ENCODE measurements around the gene RAE1.

Gene RAE1

GRCh38 chr20:57413986-57414385 is 62.9 kb downstream of the RAE1 start:
- Histone ChIP-seq H2BK120ac (ENCODE audit: insufficient read depth, low read length, poor library complexity) (no peak overlapping the region), H3K4me2 (ENCODE audit: low read length) (no peak overlapping the region), H2AFZ (ENCODE audit: insufficient read depth, low read length, poor library complexity) (no peak overlapping the region), H4K12ac (ENCODE audit: low read depth, low read length) (no peak overlapping the region), H3K79me2 (ENCODE audit: control insufficient read depth, insufficient read depth, low read length, poor library complexity) (no peaks in the 10 kb centered on the region), H3K4me1 (ENCODE audit: control insufficient read depth in 1 of 2, insufficient read depth in 2 of 2, low read length in 2 of 2) (peaks cover 7 to 17% of the 10 kb centered on the region in 2 experiments), H3K36me3 (ENCODE audit: control insufficient read depth in 1 of 2, insufficient read depth in 2 of 2, low read length in 2 of 2) (peaks cover 5% of the 10 kb centered on the region in 2 experiments), H3K9ac (ENCODE audit: low read length) (no peak overlapping the region), H4K8ac (ENCODE audit: low read depth, low read length) (no peak overlapping the region), H3K14ac (ENCODE audit: low read length) (no peak overlapping the region), H3K4me3 (ENCODE audit: low read depth, low read length) (no peak overlapping the region), H2AK5ac (ENCODE audit: low read length) (no peak overlapping the region), H3K9me3 (ENCODE audit: insufficient read depth, low read depth, low read length) (no peaks in the 10 kb centered on the region), H3K27ac (ENCODE audit: low read depth, low read length) (no peak overlapping the region), H3K18ac (ENCODE audit: low read length) (no peak overlapping the region), H3K79me1 (ENCODE audit: low read length) (peaks cover 6% of the 10 kb centered on the region), H2BK12ac (ENCODE audit: low read length) (no peak overlapping the region), H3K4ac (ENCODE audit: low read depth, low read length) (no peak overlapping the region), H2BK5ac (ENCODE audit: low read depth, low read length, poor library complexity) (no peak overlapping the region), H3K23ac (ENCODE audit: low read length) (no peak overlapping the region), H3K27me3 (ENCODE audit: insufficient read depth, low read length) (no peaks in the 10 kb centered on the region), H4K91ac (ENCODE audit: low read depth, low read length) (no peak overlapping the region)
- WGBS (ENCODE audit: extremely low coverage, insufficient coverage, insufficient read length) = no CpG with 5 or more reads among the region's 10 CpGs
- no peak for DNase-seq

GRCh38 chr20:57414867-57415592 is 64.0 kb downstream of the RAE1 start:
- Histone ChIP-seq H3K9ac (ENCODE audit: low read length) (no peak overlapping the region), H2AFZ (ENCODE audit: insufficient read depth, low read length, poor library complexity) (no peak overlapping the region), H3K4me2 (ENCODE audit: low read length) (no peak overlapping the region), H3K27ac (ENCODE audit: low read depth, low read length) (no peak overlapping the region), H3K18ac (ENCODE audit: low read length) (no peak overlapping the region), H2BK120ac (ENCODE audit: insufficient read depth, low read length, poor library complexity) (no peak overlapping the region), H3K36me3 (ENCODE audit: control insufficient read depth in 1 of 2, insufficient read depth in 2 of 2, low read length in 2 of 2) (no peaks in the 10 kb centered on the region), H3K79me2 (ENCODE audit: control insufficient read depth, insufficient read depth, low read length, poor library complexity) (no peaks in the 10 kb centered on the region), H2BK12ac (ENCODE audit: low read length) (no peak overlapping the region), H3K4me3 (ENCODE audit: low read depth, low read length) (no peak overlapping the region), H4K8ac (ENCODE audit: low read depth, low read length) (no peak overlapping the region), H3K27me3 (ENCODE audit: insufficient read depth, low read length) (no peaks in the 10 kb centered on the region), H3K4me1 (ENCODE audit: control insufficient read depth in 1 of 2, insufficient read depth in 2 of 2, low read length in 2 of 2) (peaks cover 4 to 9% of the 10 kb centered on the region in 2 experiments), H3K9me3 (ENCODE audit: insufficient read depth, low read depth, low read length) (no peaks in the 10 kb centered on the region), H4K91ac (ENCODE audit: low read depth, low read length) (no peak overlapping the region), H4K12ac (ENCODE audit: low read depth, low read length) (no peak overlapping the region), H3K4ac (ENCODE audit: low read depth, low read length) (no peak overlapping the region), H3K23ac (ENCODE audit: low read length) (no peak overlapping the region), H2BK5ac (ENCODE audit: low read depth, low read length, poor library complexity) (no peak overlapping the region), H3K79me1 (ENCODE audit: low read length) (peaks cover 5% of the 10 kb centered on the region), H3K14ac (ENCODE audit: low read length) (no peak overlapping the region), H2AK5ac (ENCODE audit: low read length) (no peak overlapping the region)
- DNase-seq = no peak
- no CpG with 5 or more reads among the region's 19 CpGs for WGBS (ENCODE audit: extremely low coverage, insufficient coverage, insufficient read length)

GRCh38 chr20:57415771-57416170 is 64.7 kb downstream of the RAE1 start:
- H2AK5ac ChIP-seq (ENCODE audit: low read length) = no peak overlapping the region
- H3K14ac ChIP-seq (ENCODE audit: low read length) = no peak overlapping the region
- no peak overlapping the region for H4K91ac ChIP-seq (ENCODE audit: low read depth, low read length)
- H2BK120ac ChIP-seq (ENCODE audit: insufficient read depth, low read length, poor library complexity) = no peak overlapping the region
- H3K79me1 ChIP-seq (ENCODE audit: low read length) = peaks cover 4% of the 10 kb centered on the region
- H4K12ac ChIP-seq (ENCODE audit: low read depth, low read length) = no peak overlapping the region
- no peak overlapping the region for H3K23ac ChIP-seq (ENCODE audit: low read length)
- no peak for DNase-seq
- H3K4me2 ChIP-seq (ENCODE audit: low read length) = no peak overlapping the region
- no peaks in the 10 kb centered on the region for H3K36me3 ChIP-seq (ENCODE audit: control insufficient read depth in 1 of 2, insufficient read depth in 2 of 2, low read length in 2 of 2)
- H3K4ac ChIP-seq (ENCODE audit: low read depth, low read length) = no peak overlapping the region
- WGBS (ENCODE audit: extremely low coverage, insufficient coverage, insufficient read length) = no CpG with 5 or more reads among the region's 11 CpGs
- H3K27ac ChIP-seq (ENCODE audit: low read depth, low read length) = no peak overlapping the region
- H3K79me2 ChIP-seq (ENCODE audit: control insufficient read depth, insufficient read depth, low read length, poor library complexity) = no peaks in the 10 kb centered on the region
- peaks cover 2 to 4% of the 10 kb centered on the region in 2 experiments for H3K4me1 ChIP-seq (ENCODE audit: control insufficient read depth in 1 of 2, insufficient read depth in 2 of 2, low read length in 2 of 2)
- no peak overlapping the region for H3K9ac ChIP-seq (ENCODE audit: low read length)
- H3K9me3 ChIP-seq (ENCODE audit: insufficient read depth, low read depth, low read length) = no peaks in the 10 kb centered on the region
- no peak overlapping the region for H3K4me3 ChIP-seq (ENCODE audit: low read depth, low read length)
- no peak overlapping the region for H2AFZ ChIP-seq (ENCODE audit: insufficient read depth, low read length, poor library complexity)
- H3K27me3 ChIP-seq (ENCODE audit: insufficient read depth, low read length) = no peaks in the 10 kb centered on the region
- no peak overlapping the region for H2BK12ac ChIP-seq (ENCODE audit: low read length)
- no peak overlapping the region for H3K18ac ChIP-seq (ENCODE audit: low read length)
- no peak overlapping the region for H2BK5ac ChIP-seq (ENCODE audit: low read depth, low read length, poor library complexity)
- no peak overlapping the region for H4K8ac ChIP-seq (ENCODE audit: low read depth, low read length)

GRCh38 chr20:57416296-57417022 is 65.4 kb downstream of the RAE1 start:
- DNase-seq = no peak
- Histone ChIP-seq H3K18ac (ENCODE audit: low read length) (no peak overlapping the region), H3K27ac (ENCODE audit: low read depth, low read length) (no peak overlapping the region), H3K9me3 (ENCODE audit: insufficient read depth, low read depth, low read length) (no peaks in the 10 kb centered on the region), H3K4me2 (ENCODE audit: low read length) (no peak overlapping the region), H3K14ac (ENCODE audit: low read length) (no peak overlapping the region), H2AK5ac (ENCODE audit: low read length) (no peak overlapping the region), H4K91ac (ENCODE audit: low read depth, low read length) (no peak overlapping the region), H3K27me3 (ENCODE audit: insufficient read depth, low read length) (no peaks in the 10 kb centered on the region), H2BK5ac (ENCODE audit: low read depth, low read length, poor library complexity) (no peak overlapping the region), H4K8ac (ENCODE audit: low read depth, low read length) (no peak overlapping the region), H3K4me1 (ENCODE audit: control insufficient read depth in 1 of 2, insufficient read depth in 2 of 2, low read length in 2 of 2) (peaks cover 2 to 4% of the 10 kb centered on the region in 2 experiments), H2BK12ac (ENCODE audit: low read length) (no peak overlapping the region), H3K79me1 (ENCODE audit: low read length) (peaks cover 4% of the 10 kb centered on the region), H2AFZ (ENCODE audit: insufficient read depth, low read length, poor library complexity) (no peak overlapping the region), H3K23ac (ENCODE audit: low read length) (no peak overlapping the region), H2BK120ac (ENCODE audit: insufficient read depth, low read length, poor library complexity) (no peak overlapping the region), H3K4me3 (ENCODE audit: low read depth, low read length) (peak overlapping the region; percentile 26), H3K9ac (ENCODE audit: low read length) (no peak overlapping the region), H3K79me2 (ENCODE audit: control insufficient read depth, insufficient read depth, low read length, poor library complexity) (no peaks in the 10 kb centered on the region), H3K4ac (ENCODE audit: low read depth, low read length) (no peak overlapping the region), H3K36me3 (ENCODE audit: control insufficient read depth in 1 of 2, insufficient read depth in 2 of 2, low read length in 2 of 2) (no peaks in the 10 kb centered on the region), H4K12ac (ENCODE audit: low read depth, low read length) (no peak overlapping the region)
- no CpG with 5 or more reads among the region's 15 CpGs for WGBS (ENCODE audit: extremely low coverage, insufficient coverage, insufficient read length)
